Fibroblast of skin of scalp (primary cell): ENCODE results near the gene TEAD4.
A peak's percentile ranks its signal among the peaks of the same experiment; 100 is the strongest.

ENCODE experiments used
- DNase-seq: peaks from one replicate; pipeline ENCODE4 v3.0.0-alpha.2; 2013

The TEAD4 gene

GRCh38 chr12:3049611-3050249 is 90.5 kb downstream of the TEAD4 start:
- peak; percentile 6 for DNase-seq

DNA sequence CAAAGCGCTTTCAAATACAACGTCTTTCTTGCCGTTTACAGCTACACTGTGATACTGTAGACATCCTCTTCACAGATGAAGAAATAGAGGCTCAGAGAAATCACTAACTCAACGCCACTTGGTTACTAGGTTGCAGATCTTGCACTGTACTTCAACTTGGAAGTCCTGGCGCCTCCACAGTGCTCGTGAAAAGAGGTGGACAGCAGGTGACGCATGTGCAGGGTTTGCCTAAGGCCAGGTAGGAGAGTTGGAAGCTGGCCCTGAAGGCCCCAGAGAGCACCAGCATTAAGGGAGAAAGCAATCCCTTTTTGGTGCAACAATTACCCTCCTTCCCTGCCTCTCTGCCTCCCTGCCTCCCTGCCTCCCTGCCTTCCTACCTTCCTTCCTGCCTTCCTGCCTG is 95.2 kb downstream of the TEAD4 start:
- no peak for DNase-seq

- DNase-seq: no peak
Observed at GRCh38 chr12:3055026-3055703, 96.0 kb downstream of the TEAD4 start.

GRCh38 chr12:3055704-3056467 is 96.7 kb downstream of the TEAD4 start:
- DNase-seq: peak; percentile 59

DNA sequence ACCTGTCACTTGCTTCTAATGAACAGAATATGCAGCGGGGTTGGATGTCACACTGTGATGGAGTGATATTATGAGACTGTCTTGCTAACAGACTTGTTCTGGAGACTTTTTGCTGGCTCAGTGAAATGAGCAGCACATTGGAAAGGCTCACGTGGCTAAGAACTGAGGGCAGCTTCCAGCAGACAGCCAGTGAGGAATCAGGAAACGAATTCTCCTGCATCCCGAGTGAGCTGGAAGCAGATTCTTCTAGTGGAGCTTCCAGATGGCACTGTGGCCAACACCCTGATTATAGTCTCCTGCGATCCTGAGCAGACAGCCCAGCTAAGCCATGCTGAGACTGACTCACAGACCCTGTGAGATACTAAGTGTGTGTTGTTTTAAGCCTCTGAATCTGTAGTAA is 101.9 kb downstream of the TEAD4 start:
- peak; percentile 74 for DNase-seq

DNA sequence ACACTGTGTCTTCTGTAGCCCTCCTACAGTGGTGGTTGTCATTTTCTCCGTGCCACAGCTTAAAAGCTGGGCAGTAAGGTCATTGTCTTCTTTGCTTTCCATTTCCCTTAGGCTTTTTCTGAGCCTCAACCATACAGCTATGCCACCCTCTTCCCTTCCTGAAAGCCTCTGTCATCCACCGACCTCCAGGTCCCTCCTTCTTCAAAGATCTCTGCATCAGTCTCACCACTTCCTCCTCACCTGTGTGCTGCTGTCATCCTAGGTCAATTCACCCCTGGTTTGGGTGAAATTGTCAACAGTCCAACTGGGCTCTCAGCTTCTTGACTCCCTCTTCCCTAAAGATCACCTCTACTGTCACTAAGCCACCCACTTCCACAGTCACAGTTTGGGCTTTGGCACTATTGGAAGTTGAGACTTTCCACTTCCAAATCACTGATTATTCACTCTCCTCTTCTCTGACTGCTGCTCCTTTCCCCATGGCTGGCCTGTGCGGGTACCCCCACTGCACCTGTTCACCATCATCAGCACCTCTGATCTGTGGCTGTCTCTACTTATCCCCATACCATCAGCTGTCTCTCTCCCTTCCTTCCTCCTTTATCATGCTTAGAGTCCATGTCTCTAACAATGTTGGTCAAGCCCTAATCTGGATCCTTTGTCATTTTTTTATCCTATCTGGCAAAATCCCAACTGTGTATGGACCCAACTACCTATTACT is 102.5 kb downstream of the TEAD4 start:
- DNase-seq: no peak

DNA sequence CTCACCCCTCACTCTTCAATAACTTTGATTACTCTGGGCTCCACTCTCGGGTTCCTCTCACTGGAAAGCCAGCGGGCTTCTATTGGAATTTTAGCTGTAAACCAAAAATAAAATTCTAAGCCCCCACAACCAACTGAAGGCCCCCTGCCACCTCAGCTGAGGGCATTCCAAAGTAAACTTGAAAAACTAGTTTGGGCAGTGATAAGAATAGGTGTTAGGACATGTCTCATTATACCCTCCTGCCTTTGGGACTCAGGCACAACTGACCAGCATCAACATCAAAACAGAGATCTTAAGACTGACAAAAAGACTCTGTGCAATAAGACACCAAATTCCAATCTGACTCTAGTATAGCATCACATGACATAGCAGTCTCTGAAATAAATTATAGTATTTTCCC is 106.1 kb downstream of the TEAD4 start:
- DNase-seq: no peak

DNA sequence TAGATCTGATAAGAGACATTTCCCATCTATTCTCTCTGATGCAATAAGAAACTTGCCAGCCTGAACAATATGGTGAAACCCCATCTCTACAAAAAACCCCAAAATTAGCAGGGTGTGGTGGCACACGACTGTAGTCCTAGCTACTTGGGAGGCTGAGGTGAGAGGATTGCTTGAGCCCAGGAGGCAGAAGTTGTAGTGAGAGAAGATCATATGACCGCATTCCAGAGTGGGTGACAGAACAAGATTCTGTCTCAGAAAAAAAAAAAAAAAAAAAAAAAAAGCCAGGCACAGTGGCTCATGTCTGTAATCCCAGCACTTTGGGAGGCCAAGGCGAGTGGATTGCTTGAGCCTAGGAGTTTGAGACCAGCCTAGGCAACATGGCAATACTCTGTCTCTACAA is 106.6 kb downstream of the TEAD4 start:
- peak; percentile 27 for DNase-seq

- no peak for DNase-seq
Observed at GRCh38 chr12:3069714-3070113, 110.5 kb downstream of the TEAD4 start.

DNA sequence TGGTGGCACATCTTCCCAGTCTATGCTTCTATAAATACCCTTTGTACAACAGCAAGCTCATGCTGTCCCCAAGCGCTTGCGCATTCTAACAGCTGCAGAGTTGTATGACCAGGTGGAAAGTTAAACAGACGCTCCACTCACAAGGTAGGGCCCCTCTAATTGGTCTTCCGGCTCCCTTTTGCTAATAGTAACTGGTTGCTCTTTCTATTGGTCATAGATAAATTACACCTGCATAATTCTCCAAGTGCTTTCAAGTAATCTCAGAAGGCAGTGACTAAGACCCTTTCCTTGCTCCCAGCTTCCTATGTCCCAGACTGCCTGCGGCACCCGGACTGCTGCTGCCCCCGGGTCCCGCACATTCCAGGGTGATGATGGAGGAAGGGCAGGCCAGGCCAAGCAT is 111.9 kb downstream of the TEAD4 start:
- no peak for DNase-seq

- no peak for DNase-seq
Observed at GRCh38 chr12:3071710-3072109, 112.5 kb downstream of the TEAD4 start.

DNA sequence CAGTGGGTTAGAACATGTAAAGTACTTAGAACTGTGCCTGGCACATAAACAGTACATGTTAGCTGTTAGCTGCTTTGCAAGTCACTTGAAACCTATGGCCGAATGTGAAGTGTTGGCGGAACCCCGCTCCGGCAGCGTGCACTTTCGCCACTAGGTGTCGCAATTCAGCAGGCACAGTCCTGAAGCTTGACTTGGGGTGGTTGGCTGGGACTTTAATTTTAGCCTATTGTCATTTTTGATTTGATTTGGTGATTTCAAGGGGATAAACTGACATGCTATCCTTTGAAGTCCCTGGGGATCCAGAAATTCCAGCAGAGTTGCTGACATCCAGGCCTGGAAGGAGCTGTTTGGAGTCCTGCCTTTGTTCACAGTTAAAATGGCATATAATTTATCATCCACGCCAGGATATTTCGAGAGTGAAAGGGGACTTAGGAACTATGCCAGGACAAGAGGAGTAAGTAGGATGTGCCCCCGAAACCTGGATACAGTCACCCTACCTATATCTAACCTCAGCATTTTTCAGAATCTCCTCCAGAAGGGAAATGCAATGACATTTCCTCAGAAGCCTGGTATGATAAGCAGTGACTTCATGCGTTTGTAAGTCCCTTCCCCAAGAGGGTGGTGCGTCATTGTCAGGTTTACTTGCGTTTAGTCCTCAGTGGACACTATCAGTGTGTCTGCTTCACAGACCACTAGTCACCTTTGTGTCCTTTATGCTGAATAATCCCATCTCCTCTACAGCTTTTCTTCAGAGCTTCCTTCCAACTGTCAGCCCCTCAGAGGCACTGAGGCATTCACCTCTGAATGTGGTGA is 114.4 kb downstream of the TEAD4 start:
- DNase-seq: peak; percentile 82

- no peak for DNase-seq
Observed at GRCh38 chr12:3075315-3075714, 116.1 kb downstream of the TEAD4 start.

GRCh38 chr12:3076730-3077571 is 117.8 kb downstream of the TEAD4 start, which contains the start of gene TSPAN9:
TSPAN9 (plus strand) TSS chr12:3077379; CDS start chr12:3201194, 123,815 bp downstream.
- DNase-seq: peak; percentile 54

GRCh38 chr12:3077572-3078081 is 118.4 kb downstream of the TEAD4 start:
- DNase-seq: no peak

- no peak for DNase-seq
Observed at GRCh38 chr12:3078086-3078820, 119.1 kb downstream of the TEAD4 start.

- DNase-seq: no peak
Observed at GRCh38 chr12:3081091-3081490, 121.9 kb downstream of the TEAD4 start.

- no peak for DNase-seq
Observed at GRCh38 chr12:3081886-3082285, 122.7 kb downstream of the TEAD4 start.

DNA sequence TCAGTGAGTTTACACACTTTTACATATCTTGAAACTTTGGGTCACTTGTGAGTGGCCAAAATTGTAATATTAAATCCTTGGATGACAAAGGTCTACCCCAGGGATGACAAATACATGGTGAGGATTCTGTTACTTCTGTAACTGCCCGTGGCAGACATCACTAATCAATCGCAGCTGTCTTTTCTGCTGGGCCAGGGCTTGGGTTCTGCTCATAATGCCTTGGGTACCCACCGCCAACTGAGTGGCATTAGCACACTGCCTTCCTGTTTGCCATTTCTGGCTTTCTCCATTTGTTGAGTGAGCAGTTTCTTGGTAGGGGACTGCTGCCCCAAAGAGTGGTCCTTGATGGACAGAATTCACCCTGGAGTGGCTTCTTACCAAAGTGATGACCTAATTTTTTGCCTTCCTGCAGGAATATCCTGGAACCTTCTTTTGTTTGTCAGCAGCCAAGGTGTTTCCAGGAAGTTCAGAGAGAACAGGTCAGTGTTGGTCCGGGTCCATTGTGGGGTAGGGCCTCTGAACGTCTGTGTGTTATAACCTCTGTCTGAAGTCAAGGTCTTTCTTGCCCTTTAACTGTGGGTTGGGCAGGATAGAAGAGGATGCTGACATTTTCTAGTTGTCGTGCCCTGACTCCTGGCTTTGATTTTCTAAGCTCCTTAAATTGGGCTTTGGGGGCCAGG is 124.2 kb downstream of the TEAD4 start:
- no peak for DNase-seq
